Vagina (tissue), 2 donors: ENCODE measurements around the gene BEST3. TPM values are rescaled to one million over a fixed set of nuclear protein-coding genes. Genes with fewer than 3 reads are reported as not detected.
A peak's percentile ranks its signal among the peaks of the same experiment; 100 is the strongest.

Source experiments
- DNase-seq, 2 donors: peaks; one replicate each; pipeline ENCODE4 v3.0.0-alpha.2; 2017; ENCODE audit errors: extremely low spot score in 2 of 2
- H3K27ac ChIP-seq: fragments of 200-600 bp; sonication (generic); one replicate; pipeline ENCODE4 v1.5.1; 2019
- H3K27me3 ChIP-seq: fragments of 200-600 bp; sonication (generic); one replicate; pipeline ENCODE4 v1.5.1; 2019
- H3K36me3 ChIP-seq, 2 donors: fragments of 200-600 bp; sonication (generic); one replicate each; pipeline ENCODE4 v1.5.1; 2017 to 2019
- H3K4me1 ChIP-seq: fragments of 200-600 bp; sonication (generic); one replicate; pipeline ENCODE4 v1.5.1; 2019
- H3K4me3 ChIP-seq, 2 donors: fragments of 200-600 bp; sonication (generic); 1 replicate in 1 of 2; 2 replicates in 1 of 2; pipeline ENCODE4 v1.5.1; 2016 to 2019
- H3K9me3 ChIP-seq: fragments of 200-600 bp; sonication (generic); one replicate; pipeline ENCODE4 v1.5.1; 2019
- POLR2A ChIP-seq, 2 donors: fragments of 450-650 bp; IDR thresholded peaks; one replicate each; pipeline ENCODE4 v1.6.1; 2017; ENCODE audit warnings: antibody characterized with exemption in 2 of 2, mild to moderate bottlenecking in 2 of 2, moderate library complexity in 2 of 2
- POLR2AphosphoS5 ChIP-seq, 2 donors: sonication (generic); formaldehyde crosslinking; IDR thresholded peaks; one replicate each; pipeline ENCODE4 v1.9.0; 2017; ENCODE audit warnings: antibody characterized with exemption in 2 of 2, mild to moderate bottlenecking in 2 of 2, low read depth in 1 of 2; ENCODE audit not compliant: insufficient read depth in 1 of 2
- intact Hi-C: fragments of 100-400 bp; cut with DNase I; formaldehyde crosslinking; loops from one replicate; pipeline ENCODE4 v1.15.1; 2023
- total RNA-seq: library from RNA; depleted of rRNA; stranded (reverse); fragments of >200 nt; gene quantifications from one replicate; pipeline ENCODE4 v1.2.3, GENCODE V29; 2016
- TF ChIP-seq, protein P1 (sequence below), 3 experiments: fragments of 450-650 bp in 2 of 3; fragments of 200-600 bp in 1 of 3; sonication (generic) in 1 of 3; IDR thresholded peaks; one replicate each; pipeline ENCODE4 v1.5.1; 2017 to 2019; ENCODE audit warnings: antibody characterized with exemption in 3 of 3, mild to moderate bottlenecking in 2 of 3, moderate library complexity in 2 of 3

The BEST3 gene
- not detected for total RNA-seq

DNA sequence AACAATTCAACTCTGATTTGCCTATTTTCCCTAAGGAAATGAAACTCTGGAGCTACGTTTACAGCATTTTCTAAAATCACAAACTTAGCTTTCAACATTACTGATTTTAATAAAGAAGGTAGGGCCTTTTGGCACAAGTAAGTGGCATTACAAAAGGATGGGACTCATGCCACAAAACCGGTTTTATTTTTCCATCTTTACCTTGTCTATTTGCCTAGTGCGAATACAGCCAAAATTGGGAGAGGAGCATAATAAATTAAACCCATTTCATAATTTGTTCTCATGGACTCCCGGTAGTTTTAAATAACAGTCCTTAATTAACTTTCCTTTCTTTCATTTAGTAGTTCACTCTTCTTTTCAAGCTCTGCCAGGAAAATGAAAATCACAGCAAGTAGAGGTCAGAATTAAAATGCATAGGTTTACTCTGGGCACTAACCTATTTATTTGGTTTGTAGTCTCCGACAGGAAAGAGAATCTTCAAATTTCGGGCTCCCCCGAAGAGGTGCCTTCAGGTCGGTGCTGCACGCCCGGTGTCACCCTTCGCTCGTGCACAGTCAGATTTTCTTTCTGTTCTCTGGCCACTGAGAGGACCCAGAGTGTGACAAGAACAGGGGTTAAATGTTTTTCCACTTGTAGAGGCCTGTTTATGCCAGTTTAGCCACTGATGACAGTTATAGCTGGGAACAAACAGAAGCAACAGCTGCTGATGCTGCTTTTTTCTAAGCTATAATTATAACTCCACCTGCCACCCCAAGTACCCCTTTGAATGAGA lies at the start of gene BEST3:
Gene BEST3, minus strand, starts transcription at position 535 of the 772 bp plus-strand sequence. CDS start 1,505 bp downstream, outside the sequence.
- H3K9me3 ChIP-seq = no peaks in the 10 kb centered on the region
- H3K27me3 ChIP-seq = no peaks in the 10 kb centered on the region
- H3K4me1 ChIP-seq = no peaks in the 10 kb centered on the region
- DNase-seq = no peak
- intact Hi-C loops = no loop called here
- no peak within 1 kb of the TSS for H3K4me3 ChIP-seq
- H3K36me3 ChIP-seq = no peaks in the 10 kb centered on the region
- TF ChIP-seq POLR2AphosphoS5 (IDR thresholded peaks at IDR 0.05; ENCODE audit: insufficient read depth in 1 of 2, low read depth in 1 of 2) (no peak), POLR2A (IDR thresholded peaks at IDR 0.05) (no peak)
- TF ChIP-seq, protein P1, sequence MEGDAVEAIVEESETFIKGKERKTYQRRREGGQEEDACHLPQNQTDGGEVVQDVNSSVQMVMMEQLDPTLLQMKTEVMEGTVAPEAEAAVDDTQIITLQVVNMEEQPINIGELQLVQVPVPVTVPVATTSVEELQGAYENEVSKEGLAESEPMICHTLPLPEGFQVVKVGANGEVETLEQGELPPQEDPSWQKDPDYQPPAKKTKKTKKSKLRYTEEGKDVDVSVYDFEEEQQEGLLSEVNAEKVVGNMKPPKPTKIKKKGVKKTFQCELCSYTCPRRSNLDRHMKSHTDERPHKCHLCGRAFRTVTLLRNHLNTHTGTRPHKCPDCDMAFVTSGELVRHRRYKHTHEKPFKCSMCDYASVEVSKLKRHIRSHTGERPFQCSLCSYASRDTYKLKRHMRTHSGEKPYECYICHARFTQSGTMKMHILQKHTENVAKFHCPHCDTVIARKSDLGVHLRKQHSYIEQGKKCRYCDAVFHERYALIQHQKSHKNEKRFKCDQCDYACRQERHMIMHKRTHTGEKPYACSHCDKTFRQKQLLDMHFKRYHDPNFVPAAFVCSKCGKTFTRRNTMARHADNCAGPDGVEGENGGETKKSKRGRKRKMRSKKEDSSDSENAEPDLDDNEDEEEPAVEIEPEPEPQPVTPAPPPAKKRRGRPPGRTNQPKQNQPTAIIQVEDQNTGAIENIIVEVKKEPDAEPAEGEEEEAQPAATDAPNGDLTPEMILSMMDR (IDR thresholded peaks at IDR 0.05) = no peak
- no peak within 1 kb of the TSS for H3K27ac ChIP-seq

DNA sequence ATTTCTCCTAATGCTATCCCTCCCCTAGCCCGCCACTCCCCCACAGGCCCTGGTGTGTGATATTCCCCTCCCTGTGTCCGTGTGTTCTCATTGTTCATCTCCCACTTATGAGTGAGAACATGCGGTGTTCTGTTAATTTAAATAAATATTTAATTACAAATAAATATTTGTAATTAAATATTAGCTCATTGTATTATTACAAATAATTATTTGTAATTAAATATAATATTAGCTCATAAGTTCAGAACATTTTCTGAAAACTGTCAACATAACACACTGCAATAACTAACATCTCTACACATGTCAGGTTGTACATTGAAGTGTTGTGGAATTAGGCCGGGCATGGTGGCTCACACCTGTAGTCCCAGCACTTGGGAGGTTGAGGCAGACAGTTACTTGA lies 45.0 kb upstream of the BEST3 start:
- no peak for DNase-seq
- H3K4me1 ChIP-seq = peaks cover 11% of the 10 kb centered on the region
- no peaks in the 10 kb centered on the region for H3K27me3 ChIP-seq
- H3K4me3 ChIP-seq = no peak overlapping the region
- no peak overlapping the region for H3K27ac ChIP-seq
- intact Hi-C loops = no loop called here
- H3K9me3 ChIP-seq = no peaks in the 10 kb centered on the region
- H3K36me3 ChIP-seq = no peaks in the 10 kb centered on the region
- no peak for TF ChIP-seq POLR2A (IDR thresholded peaks at IDR 0.05)
- TF ChIP-seq, protein P1 (IDR thresholded peaks at IDR 0.05) = no peak
- TF ChIP-seq POLR2AphosphoS5 (IDR thresholded peaks at IDR 0.05; ENCODE audit: insufficient read depth in 1 of 2, low read depth in 1 of 2) = no peak

DNA sequence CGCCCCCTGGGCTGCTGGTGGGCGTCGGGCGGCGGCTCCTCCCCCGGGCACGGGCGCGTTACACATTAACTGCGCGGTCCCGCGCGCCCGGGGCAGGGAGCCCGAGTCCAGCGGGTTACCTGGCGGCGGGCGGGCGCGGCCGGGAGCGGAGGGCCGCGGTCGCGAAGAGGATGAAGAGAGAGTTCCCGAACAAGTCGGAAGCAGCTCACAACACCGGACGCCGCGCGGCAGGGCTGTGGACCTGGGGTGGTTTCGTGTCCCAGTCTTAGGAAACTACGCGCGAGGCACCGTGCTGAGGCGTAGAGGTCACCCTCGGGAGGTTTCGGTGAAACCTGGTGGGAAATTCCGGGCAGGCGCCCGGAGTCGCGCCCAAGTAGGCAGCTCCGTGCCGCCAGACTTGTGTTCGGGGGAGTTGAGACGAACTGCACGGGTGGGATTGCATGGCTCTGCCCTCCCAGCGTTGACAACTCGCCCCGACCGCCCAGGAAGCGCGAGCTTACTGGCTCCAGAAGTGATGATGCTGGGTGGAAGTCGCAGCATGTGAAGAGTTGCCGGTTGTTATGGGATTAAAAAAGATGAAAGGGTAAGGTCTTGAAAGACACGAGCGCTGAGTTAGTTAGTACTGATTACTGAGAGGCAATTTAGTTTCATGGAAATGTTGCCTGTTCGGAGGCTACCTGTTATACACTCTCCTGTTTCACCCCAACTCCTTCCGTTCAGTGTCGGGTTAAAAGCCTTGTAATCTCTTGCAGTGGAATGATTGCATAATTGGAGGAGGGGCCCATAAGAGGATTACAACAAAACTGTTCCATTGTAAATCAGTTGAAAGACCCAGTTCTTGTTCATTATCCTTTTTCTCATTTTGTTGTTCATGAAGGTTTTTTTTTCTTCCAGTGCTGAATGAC lies 40.4 kb upstream of the BEST3 start:
- peak overlapping the region; percentile 66 for H3K27ac ChIP-seq
- peaks cover 11% of the 10 kb centered on the region for H3K4me1 ChIP-seq
- intact Hi-C loops = no loop called here
- H3K9me3 ChIP-seq = no peaks in the 10 kb centered on the region
- peak overlapping the region; percentile 69 to 97 for H3K4me3 ChIP-seq
- no peak for DNase-seq
- no peaks in the 10 kb centered on the region for H3K27me3 ChIP-seq
- H3K36me3 ChIP-seq = no peaks in the 10 kb centered on the region
- peak in 1 of 2 donors; percentile 36 for TF ChIP-seq POLR2AphosphoS5 (IDR thresholded peaks at IDR 0.05; ENCODE audit: insufficient read depth in 1 of 2, low read depth in 1 of 2)
- TF ChIP-seq, protein P1 (IDR thresholded peaks at IDR 0.05) = no peak

DNA sequence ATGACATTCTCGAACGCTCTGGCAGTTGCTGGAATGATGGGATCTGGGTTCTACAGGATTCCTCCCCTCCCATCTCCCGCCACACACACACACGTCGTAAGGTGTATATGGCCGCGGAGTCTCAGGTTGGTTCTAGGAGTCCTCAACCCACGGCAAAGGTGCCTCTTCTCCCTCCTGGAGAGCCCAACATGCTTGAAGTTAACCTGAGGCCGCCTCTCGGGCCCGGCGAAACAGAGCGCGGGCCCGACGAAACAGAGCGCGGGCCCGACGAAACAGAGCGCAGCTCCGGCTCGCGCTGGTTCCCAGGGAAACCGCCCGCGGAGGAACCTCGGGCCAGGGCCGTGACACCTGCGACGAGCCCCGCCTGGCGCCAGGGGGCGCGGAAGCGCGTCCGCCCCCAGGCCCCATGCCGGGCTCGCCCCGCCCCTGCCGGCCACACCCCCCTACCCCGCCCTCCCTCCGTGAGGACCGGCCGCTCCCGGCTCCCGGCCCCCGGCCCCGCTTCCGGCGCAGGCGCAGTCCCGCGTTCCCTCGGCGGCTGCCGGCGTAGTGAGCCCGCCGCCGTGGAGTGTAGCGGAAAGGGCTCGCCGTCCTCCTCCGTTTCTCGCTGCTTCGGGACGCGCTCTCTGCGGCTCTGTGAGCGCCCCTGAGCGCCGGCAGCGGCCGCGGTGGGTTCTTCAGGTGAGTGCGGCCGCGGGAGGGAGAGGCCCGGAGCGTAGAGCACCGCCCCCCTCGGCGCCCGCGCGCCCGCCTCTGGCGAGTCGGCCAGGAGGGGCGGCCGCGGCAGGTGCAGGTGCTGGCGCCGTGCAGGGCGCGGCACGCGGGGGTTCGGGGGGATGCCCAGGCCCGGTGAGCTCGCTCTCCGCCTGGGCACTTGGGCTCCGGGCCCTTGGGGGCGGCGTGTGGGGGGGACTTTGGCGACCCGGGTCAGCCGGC lies 39.5 kb upstream of the BEST3 start, which contains the start of gene RAB3IP:
Gene RAB3IP, plus strand, starts transcription at position 510 of the 936 bp plus-strand sequence. CDS start 16,549 bp downstream, outside the sequence.
- H3K4me3 ChIP-seq = peak within 1 kb of the TSS; percentile 69 to 97
- H3K27me3 ChIP-seq = no peaks in the 10 kb centered on the region
- no peaks in the 10 kb centered on the region for H3K36me3 ChIP-seq
- peaks cover 11% of the 10 kb centered on the region for H3K4me1 ChIP-seq
- H3K27ac ChIP-seq = peak within 1 kb of the TSS; percentile 66
- H3K9me3 ChIP-seq = no peaks in the 10 kb centered on the region
- TF ChIP-seq POLR2A (IDR thresholded peaks at IDR 0.05) = no peak
- TF ChIP-seq, protein P1 (IDR thresholded peaks at IDR 0.05) = peak in 2 of 3 experiments; percentile 27 to 63
- peak in 1 of 2 donors; percentile 22 for TF ChIP-seq POLR2AphosphoS5 (IDR thresholded peaks at IDR 0.05; ENCODE audit: insufficient read depth in 1 of 2, low read depth in 1 of 2)
- intact Hi-C loops = no loop called here
- DNase-seq = no peak
